Endothelial cell of hepatic sinusoid (primary cell): ENCODE measurements around the gene DUSP28.

Source experiments
- in situ Hi-C: cut with HindIII; loops from 2 replicates; pipeline ENCODE4 v1.10.0; 2017; ENCODE audit warnings: low sequenced_read_pairs

The DUSP28 gene

GRCh38 chr2:240596080-240596460 lies 35.9 kb downstream of the DUSP28 start:
- in situ Hi-C loops, result no loop called here

- in situ Hi-C loops, result no loop called here
Measured at GRCh38 chr2:240596491-240596931, 36.4 kb downstream of the DUSP28 start.

- in situ Hi-C loops, result no loop called here
Measured at GRCh38 chr2:240597054-240597418, 36.9 kb downstream of the DUSP28 start.

- in situ Hi-C loops, result no loop called here
Measured at GRCh38 chr2:240597419-240598181, 37.4 kb downstream of the DUSP28 start.

- in situ Hi-C loops, result no loop called here
Measured at GRCh38 chr2:240598311-240598911, 38.3 kb downstream of the DUSP28 start.

DNA sequence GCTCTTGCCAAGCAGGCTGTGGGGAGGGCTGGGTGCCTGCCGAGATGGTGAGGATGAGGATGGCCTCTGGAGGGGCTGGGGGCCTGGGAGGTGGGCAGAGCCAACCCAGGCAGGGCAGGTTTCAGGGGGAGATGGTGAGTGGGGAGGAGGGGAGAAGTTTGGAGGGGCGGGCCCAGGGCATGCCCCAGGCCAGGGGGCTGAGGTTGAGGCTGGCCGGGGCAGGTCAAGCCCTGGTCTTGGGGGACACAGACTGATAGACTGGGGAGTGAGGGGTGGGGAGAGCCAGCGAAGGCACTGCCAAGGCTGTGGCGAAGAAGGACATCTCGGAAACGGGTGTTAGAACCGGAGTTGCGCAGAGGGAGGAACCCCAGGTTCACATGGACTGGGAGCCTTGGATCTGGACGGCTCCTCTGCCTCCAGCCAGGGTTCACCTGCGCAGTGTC lies 39.0 kb downstream of the DUSP28 start:
- in situ Hi-C loops, result no loop called here

DNA sequence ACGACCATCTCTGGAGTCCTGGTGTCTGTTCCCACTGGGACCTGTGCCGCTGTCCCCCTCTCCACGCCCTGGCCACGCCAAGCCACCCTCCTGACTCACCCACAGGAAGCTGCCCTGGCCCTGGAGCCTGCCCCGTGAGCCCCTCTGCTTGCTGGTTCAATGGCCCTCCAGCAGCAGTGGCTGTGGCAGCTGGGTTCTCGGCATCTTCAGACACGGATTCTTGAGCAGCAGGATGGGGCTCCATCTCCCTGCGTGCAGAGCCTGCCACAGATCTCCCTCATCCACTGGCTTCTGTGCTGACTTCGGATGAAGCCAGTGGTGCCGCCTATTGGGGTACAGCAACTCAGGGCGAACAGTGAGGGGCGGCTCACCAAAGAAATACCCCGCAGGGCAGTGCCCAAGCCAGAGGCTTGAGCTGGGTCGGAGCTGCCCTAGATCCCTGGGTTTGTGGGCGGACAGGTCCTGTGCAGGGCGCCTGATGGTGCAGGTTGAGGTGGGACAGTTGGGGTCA lies 40.3 kb downstream of the DUSP28 start:
- in situ Hi-C loops, result loop anchor here (5.0 kb wide), 1 partner anchor 42 kb away; no protein-coding TSS in a partner anchor

- in situ Hi-C loops, result loop anchor here (5.0 kb wide), 1 partner anchor 41 kb away; no protein-coding TSS in a partner anchor
Measured at GRCh38 chr2:240601061-240601830, 41.1 kb downstream of the DUSP28 start.

GRCh38 chr2:240601831-240602160 lies 41.6 kb downstream of the DUSP28 start:
- in situ Hi-C loops, result loop anchor here (5.0 kb wide), 1 partner anchor 41 kb away; no protein-coding TSS in a partner anchor

- in situ Hi-C loops, result loop anchor here (5.0 kb wide), 1 partner anchor 40 kb away; no protein-coding TSS in a partner anchor
Measured at GRCh38 chr2:240602266-240603050, 42.3 kb downstream of the DUSP28 start.

DNA sequence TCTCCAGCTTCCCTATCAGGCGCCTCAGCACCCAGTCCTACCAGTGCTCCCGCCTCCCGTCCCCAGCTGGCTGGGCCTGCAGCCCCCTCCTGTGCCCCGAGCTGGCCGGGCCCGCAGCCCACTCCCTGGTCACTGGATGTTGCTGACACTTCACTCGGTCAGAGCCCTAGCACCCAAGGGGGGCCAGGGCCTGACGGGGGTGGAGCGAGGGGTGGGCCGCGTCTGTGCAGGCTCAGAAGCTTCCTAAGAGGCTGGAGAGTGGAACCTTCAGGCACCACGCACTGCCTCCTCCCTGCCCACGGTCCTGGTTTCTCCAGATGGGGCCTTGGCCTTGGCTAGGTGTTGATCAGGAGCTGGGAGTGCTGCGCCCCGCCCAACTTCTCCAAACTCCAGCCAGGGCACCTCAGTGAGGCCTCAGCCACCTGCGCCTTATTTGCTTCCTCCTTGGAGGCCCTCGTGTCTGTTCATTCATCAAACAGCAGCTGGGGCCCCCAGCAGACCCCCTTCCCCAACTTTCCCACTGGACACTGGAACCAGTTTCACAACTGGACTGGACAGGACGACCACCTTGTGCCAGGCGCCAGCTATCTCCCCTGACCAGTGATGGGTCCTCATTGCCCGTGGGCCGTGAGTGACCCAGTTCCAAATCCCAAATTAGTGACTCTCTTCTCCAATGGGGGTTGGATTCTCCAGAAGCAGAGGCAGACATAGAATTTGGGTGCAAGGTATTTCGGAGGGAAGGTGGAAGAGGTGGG lies 43.1 kb downstream of the DUSP28 start:
- in situ Hi-C loops, result loop anchor here (5.0 kb wide), 1 partner anchor 39 kb away; no protein-coding TSS in a partner anchor

DNA sequence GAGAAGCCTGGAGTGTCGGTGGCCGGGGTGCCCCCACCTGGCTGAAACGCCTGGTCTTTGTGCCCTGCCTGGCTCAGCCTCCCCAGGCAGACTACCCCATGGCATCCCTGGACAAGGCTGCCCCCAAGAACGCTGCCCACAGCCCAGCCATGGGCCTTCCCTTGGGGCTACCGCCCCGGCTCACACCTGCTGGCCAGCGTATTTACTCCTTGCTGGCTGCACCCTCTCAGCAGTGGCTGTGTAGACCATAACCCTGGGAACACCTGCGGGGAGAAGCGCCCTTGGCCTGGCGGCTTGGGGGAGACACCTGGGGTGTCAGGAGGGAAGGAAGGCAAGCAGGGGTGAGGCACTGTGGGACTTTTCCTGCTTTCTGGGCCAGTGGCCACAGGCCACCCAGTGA lies 43.7 kb downstream of the DUSP28 start:
- in situ Hi-C loops, result loop anchor here (5.0 kb wide), 1 partner anchor 38 kb away; no protein-coding TSS in a partner anchor

DNA sequence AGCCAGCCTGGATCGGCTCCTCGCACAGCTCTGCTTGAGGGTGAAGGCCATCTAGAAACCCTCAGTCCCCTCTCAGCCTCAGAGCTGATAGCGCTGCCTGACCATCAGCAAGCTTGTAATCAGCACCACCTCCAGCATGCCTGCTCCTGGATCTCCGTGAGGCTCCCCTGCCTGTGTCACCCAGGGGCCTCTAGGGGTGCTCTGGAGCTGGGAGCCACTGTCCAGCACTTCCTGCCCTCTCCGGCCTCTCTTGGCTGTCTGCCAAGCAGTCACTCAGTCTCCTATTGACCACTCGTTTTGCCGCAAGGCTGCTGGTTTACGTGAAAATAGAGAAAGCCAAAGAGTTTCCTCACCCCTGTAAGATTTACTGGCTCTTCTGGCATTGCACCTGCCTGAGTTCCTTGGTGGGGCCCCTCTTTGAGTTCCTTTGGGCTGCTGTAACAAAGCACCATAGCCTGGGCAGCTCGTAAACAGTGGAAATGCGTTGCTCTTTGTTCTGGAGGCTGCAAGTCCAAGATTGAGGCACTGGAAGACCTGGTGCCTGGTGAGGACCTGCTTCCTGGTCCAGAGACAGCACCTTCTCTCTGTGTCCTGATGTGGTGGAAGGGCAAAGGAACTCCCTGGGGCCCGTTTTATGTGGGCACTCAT lies 44.3 kb downstream of the DUSP28 start:
- in situ Hi-C loops, result loop anchor here (5.0 kb wide), 1 partner anchor 38 kb away; no protein-coding TSS in a partner anchor

GRCh38 chr2:240604939-240605716 lies 45.0 kb downstream of the DUSP28 start:
- in situ Hi-C loops, result loop anchor here (5.0 kb wide), 1 partner anchor 37 kb away; no protein-coding TSS in a partner anchor

- in situ Hi-C loops, result no loop called here
Measured at GRCh38 chr2:240605867-240606743, 45.9 kb downstream of the DUSP28 start.

GRCh38 chr2:240611601-240612210 lies 51.5 kb downstream of the DUSP28 start:
- in situ Hi-C loops, result no loop called here
